Suprapubic skin (tissue), 4 donors: ENCODE results near the gene BCCIP. TPM values are rescaled to one million over a fixed set of nuclear protein-coding genes. Genes with fewer than 3 reads are reported as not detected.

Experiments
- DNase-seq, 2 donors: peaks; one replicate each; pipeline ENCODE4 v3.0.0-alpha.2; 2019; ENCODE audit warnings: low spot score in 2 of 2
- H3K27ac ChIP-seq: fragments of 200-600 bp; sonication (generic); one replicate; pipeline ENCODE4 v1.5.1; 2019
- H3K27me3 ChIP-seq: fragments of 200-600 bp; sonication (generic); one replicate; pipeline ENCODE4 v1.5.1; 2019
- H3K36me3 ChIP-seq: fragments of 200-600 bp; sonication (generic); one replicate; pipeline ENCODE4 v1.5.1; 2019
- H3K4me1 ChIP-seq: fragments of 200-600 bp; sonication (generic); one replicate; pipeline ENCODE4 v1.5.1; 2019
- H3K4me3 ChIP-seq: fragments of 200-600 bp; sonication (generic); one replicate; pipeline ENCODE4 v1.5.1; 2019; ENCODE audit warnings: mild to moderate bottlenecking
- H3K9me3 ChIP-seq: fragments of 200-600 bp; sonication (generic); one replicate; pipeline ENCODE4 v1.5.1; 2019
- EP300 ChIP-seq: sonication (generic); formaldehyde crosslinking; IDR thresholded peaks from one replicate; pipeline ENCODE4 v1.6.1; 2017; ENCODE audit warnings: antibody characterized with exemption
- POLR2A ChIP-seq, 2 donors: fragments of 450-650 bp; IDR thresholded peaks; one replicate each; pipeline ENCODE4 v1.6.1; 2017; ENCODE audit warnings: antibody characterized with exemption in 2 of 2, mild to moderate bottlenecking in 2 of 2, moderate library complexity in 2 of 2
- POLR2AphosphoS5 ChIP-seq, 3 donors: sonication (generic); formaldehyde crosslinking; IDR thresholded peaks; one replicate each; pipeline ENCODE4 v1.6.1; 2017; ENCODE audit warnings: antibody characterized with exemption in 3 of 3
- WGBS: methylation state at CpG from one replicate; pipeline ENCODE4 v1.1.5; 2018; 5-methylcytosine and 5-hydroxymethylcytosine counted together
- total RNA-seq, 4 donors: library from RNA; depleted of rRNA; stranded (reverse); fragments of >200 nt; gene quantifications; one replicate each; pipeline ENCODE4 v1.1.0, GENCODE V29; 2016
- TF ChIP-seq, protein P1 (sequence below), 2 donors: fragments of 200-600 bp in 1 of 2; fragments of 450-650 bp in 1 of 2; sonication (generic) in 1 of 2; IDR thresholded peaks; one replicate each; pipeline ENCODE4 v1.5.1; 2016 to 2019; ENCODE audit warnings: antibody characterized with exemption in 2 of 2, mild to moderate bottlenecking in 1 of 2, moderate library complexity in 1 of 2

BCCIP gene
- total RNA-seq, 4 donors from 2014 or later: 32.2 to 36.7 (median 33.5) TPM

- TF ChIP-seq EP300 (no peak), POLR2AphosphoS5 (IDR thresholded peaks at IDR 0.05) (no peak), POLR2A (IDR thresholded peaks at IDR 0.05) (no peak)
- TF ChIP-seq, protein P1, sequence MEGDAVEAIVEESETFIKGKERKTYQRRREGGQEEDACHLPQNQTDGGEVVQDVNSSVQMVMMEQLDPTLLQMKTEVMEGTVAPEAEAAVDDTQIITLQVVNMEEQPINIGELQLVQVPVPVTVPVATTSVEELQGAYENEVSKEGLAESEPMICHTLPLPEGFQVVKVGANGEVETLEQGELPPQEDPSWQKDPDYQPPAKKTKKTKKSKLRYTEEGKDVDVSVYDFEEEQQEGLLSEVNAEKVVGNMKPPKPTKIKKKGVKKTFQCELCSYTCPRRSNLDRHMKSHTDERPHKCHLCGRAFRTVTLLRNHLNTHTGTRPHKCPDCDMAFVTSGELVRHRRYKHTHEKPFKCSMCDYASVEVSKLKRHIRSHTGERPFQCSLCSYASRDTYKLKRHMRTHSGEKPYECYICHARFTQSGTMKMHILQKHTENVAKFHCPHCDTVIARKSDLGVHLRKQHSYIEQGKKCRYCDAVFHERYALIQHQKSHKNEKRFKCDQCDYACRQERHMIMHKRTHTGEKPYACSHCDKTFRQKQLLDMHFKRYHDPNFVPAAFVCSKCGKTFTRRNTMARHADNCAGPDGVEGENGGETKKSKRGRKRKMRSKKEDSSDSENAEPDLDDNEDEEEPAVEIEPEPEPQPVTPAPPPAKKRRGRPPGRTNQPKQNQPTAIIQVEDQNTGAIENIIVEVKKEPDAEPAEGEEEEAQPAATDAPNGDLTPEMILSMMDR (IDR thresholded peaks at IDR 0.05): no peak
Observed at GRCh38 chr10:125849448-125849847, 26.1 kb downstream of the BCCIP start.

DNA sequence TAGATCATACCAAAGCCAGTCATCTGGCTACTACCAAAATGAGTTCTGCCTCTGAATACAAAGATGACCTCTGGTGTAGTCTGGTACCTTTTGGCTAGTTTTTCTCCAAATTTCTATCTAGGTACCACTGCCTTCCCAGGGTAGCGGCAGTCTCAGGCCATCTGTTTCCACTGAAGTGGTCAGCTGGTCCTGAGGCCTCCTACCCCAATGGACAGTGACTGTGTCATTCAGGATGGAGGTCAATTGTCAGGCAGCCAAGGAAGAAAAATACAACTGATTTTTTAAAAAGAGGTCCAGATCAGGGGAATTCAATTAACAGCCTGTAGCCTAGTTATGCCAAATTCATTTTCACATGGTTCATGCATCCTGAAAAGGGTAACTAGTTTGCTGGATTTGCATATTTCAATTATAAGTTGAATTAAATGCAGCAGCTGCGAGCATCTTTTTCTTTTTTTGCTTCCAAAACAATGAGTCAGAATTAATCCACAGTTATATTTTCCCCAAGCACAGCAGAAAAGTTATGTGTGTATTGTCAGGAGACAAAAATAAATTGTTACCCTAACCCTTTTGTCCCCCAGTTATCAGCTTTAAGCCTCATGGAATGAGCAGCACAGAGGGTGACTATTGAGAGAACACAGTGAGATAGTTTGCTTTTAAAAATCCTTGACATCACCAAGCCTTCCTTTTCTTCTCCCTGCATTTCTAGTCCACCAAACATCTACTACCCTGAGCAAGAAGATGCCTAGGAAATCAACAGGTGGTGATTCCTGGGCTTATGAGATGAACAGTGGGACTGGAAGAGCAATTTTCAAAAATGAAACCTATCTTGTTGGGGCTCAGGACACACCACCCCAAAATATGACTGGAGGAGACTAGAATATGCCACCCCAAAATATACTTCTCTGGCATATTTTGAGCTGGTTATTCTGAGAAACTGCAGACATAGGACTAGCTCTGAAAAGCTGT lies 27.7 kb downstream of the BCCIP start:
- WGBS: 69% methylated on average over 2 of the region's 2 CpGs
- Histone ChIP-seq H3K4me3 (no peak overlapping the region), H3K36me3 (peaks cover 50% of the 10 kb centered on the region)

More at GRCh38 chr10:125849448-125849847, 26.1 kb downstream of the BCCIP start:
- H3K9me3 ChIP-seq: no peaks in the 10 kb centered on the region
- no peaks in the 10 kb centered on the region for H3K27me3 ChIP-seq
- 92% methylated on average over 7 of the region's 7 CpGs for WGBS
- no peak for DNase-seq
- H3K27ac ChIP-seq: no peak overlapping the region
- H3K36me3 ChIP-seq: peaks cover 53% of the 10 kb centered on the region
- no peaks in the 10 kb centered on the region for H3K4me1 ChIP-seq
- H3K4me3 ChIP-seq: no peak overlapping the region

GRCh38 chr10:125852487-125852886 lies 29.1 kb downstream of the BCCIP start:
- DNase-seq: no peak
- Histone ChIP-seq H3K27me3 (no peaks in the 10 kb centered on the region), H3K4me3 (no peak overlapping the region), H3K36me3 (peaks cover 57% of the 10 kb centered on the region), H3K4me1 (no peaks in the 10 kb centered on the region), H3K27ac (no peak overlapping the region), H3K9me3 (no peaks in the 10 kb centered on the region)
- TF ChIP-seq, protein P1 (IDR thresholded peaks at IDR 0.05): no peak
- no peak for TF ChIP-seq EP300
- TF ChIP-seq POLR2A (IDR thresholded peaks at IDR 0.05): no peak
- TF ChIP-seq POLR2AphosphoS5 (IDR thresholded peaks at IDR 0.05): no peak
- WGBS: 96% methylated on average over 7 of the region's 7 CpGs

More for the DNA sequence above, 27.7 kb downstream of the BCCIP start:
- H3K27ac ChIP-seq: no peak overlapping the region
- no peaks in the 10 kb centered on the region for H3K9me3 ChIP-seq
- no peaks in the 10 kb centered on the region for H3K27me3 ChIP-seq
- TF ChIP-seq POLR2AphosphoS5 (IDR thresholded peaks at IDR 0.05) (no peak), POLR2A (IDR thresholded peaks at IDR 0.05) (no peak)
- TF ChIP-seq, protein P1 (IDR thresholded peaks at IDR 0.05): no peak
- no peaks in the 10 kb centered on the region for H3K4me1 ChIP-seq
- no peak for DNase-seq

GRCh38 chr10:125857185-125857760 lies 33.9 kb downstream of the BCCIP start:
- Histone ChIP-seq H3K36me3 (peaks cover 24% of the 10 kb centered on the region), H3K4me3 (no peak overlapping the region), H3K27me3 (no peaks in the 10 kb centered on the region), H3K9me3 (no peaks in the 10 kb centered on the region), H3K27ac (no peak overlapping the region), H3K4me1 (no peaks in the 10 kb centered on the region)
- WGBS: 94% methylated on average over 2 of the region's 2 CpGs
- no peak for DNase-seq
- TF ChIP-seq EP300 (no peak), POLR2A (IDR thresholded peaks at IDR 0.05) (no peak), POLR2AphosphoS5 (IDR thresholded peaks at IDR 0.05) (no peak)
- TF ChIP-seq, protein P1 (IDR thresholded peaks at IDR 0.05): no peak
